HAP-1 (cell line): ENCODE data around the gene ITIH4.
"Not testable (repeated sequence)": the region's sequence is repeated elsewhere in the genome, so short reads cannot be mapped to it uniquely, and the experiment has no call there.

ENCODE experiments used
- DNase-seq, 2 experiments: peaks; one replicate each; pipeline ENCODE4 v3.0.0-alpha.2; 2016 to 2020; ENCODE audit warnings: low spot score in 2 of 2
- H3K27me3 ChIP-seq: fragments of 250-450 bp; sonication (Bioruptor Pico); 2 replicates; pipeline ENCODE4 v1.5.1; 2020; ENCODE audit warnings: low read depth, mild to moderate bottlenecking, moderate library complexity
- H3K36me3 ChIP-seq: fragments of 250-450 bp; sonication (Bioruptor Pico); replicated peaks from 2 replicates; pipeline ENCODE4 v1.5.1; 2020; ENCODE audit warnings: mild to moderate bottlenecking
- H3K4me1 ChIP-seq: fragments of 250-450 bp; sonication (Bioruptor Pico); 2 replicates; pipeline ENCODE4 v1.5.1; 2020; ENCODE audit warnings: mild to moderate bottlenecking
- H3K4me3 ChIP-seq: fragments of 250-450 bp; sonication (Bioruptor Pico); 2 replicates; pipeline ENCODE4 v1.5.1; 2020; ENCODE audit warnings: mild to moderate bottlenecking, moderate library complexity
- H3K9me3 ChIP-seq: fragments of 250-450 bp; sonication (Bioruptor Pico); 2 replicates; pipeline ENCODE4 v1.5.1; 2020; ENCODE audit warnings: mild to moderate bottlenecking, moderate library complexity
- in situ Hi-C: fragments of 300-500 bp; cut with MboI; formaldehyde crosslinking; loops from 3 replicates; pipeline ENCODE4 v1.14.3; 2020; ENCODE audit warnings: low sequenced_read_pairs, inconsistent platforms, mixed read lengths

ITIH4 gene

DNA sequence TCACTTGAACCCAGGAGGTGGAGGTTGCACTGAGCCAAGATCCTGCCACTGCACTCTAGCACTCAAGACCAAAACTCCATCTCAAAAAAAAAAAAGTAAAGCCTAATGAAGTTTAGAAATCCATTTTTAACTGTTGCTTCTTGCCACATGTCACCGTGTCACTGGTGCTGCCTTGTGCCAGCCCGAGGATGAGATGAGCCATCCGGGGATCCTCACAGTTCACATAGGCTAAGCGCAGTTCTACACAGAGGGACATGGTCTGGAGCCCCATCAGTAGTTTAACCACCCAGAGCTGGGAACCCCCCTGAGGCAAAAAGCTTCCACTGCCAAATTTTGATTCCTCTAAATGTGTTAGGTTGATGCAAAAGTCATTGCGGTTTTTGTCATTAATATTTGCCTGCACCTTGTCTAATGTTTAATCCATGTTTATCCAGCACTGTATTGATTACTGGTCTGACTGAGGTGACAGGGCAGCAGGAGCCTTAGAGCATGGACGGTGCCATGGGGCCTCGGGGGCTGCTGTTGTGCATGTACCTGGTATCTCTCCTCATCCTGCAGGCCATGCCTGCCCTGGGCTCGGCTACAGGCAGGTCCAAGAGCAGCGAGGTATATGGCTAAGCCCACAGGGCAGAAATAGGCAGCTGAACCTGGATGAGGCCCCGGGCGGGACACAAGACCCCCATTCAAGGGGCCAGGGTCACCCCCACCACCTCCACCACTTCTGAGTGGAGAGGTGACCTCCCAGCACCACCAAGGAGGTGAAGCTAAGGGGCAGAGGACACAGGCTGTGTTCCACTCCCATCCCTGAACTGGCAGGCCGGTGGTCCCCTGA lies 53.1 kb downstream of the ITIH4 start, which contains the start of gene ITIH1:
Gene ITIH1 (plus strand): TSS at position 473 of the 832 bp plus-strand sequence. CDS start 17 bp downstream, at position 490.
- Histone ChIP-seq H3K36me3 (no peaks in the 10 kb centered on the region), H3K4me1 (no peaks in the 10 kb centered on the region), H3K9me3 (no peaks in the 10 kb centered on the region), H3K4me3 (no peak within 1 kb of the TSS), H3K27me3 (peaks cover 6% of the 10 kb centered on the region; the same call in 1 of the 2 replicates)
- DNase-seq: no peak
- in situ Hi-C loops: no loop called here

DNA sequence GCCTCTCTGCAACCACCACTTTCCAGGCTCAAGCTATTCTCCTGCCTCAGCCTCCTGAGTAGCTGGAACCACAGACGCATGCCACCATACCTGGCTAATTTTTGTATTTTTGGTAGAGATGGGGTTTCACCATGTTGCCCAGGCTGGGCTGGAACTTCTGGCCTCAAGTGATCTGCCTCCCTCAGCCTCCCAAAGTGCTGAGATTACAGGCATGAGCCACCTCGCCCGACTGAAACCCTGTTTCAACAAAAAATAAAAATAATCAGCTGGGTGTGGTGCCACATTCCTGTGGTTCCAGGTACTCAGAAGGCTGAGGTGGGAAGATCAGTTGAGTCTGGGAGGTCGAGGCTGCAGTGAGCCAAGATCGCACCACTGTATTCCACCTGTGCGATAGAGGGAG lies 54.0 kb downstream of the ITIH4 start:
- DNase-seq, H3K4me1 ChIP-seq, H3K27me3 ChIP-seq, in situ Hi-C loops, H3K36me3 ChIP-seq, H3K9me3 ChIP-seq, H3K4me3 ChIP-seq: not testable (repeated sequence)

DNA sequence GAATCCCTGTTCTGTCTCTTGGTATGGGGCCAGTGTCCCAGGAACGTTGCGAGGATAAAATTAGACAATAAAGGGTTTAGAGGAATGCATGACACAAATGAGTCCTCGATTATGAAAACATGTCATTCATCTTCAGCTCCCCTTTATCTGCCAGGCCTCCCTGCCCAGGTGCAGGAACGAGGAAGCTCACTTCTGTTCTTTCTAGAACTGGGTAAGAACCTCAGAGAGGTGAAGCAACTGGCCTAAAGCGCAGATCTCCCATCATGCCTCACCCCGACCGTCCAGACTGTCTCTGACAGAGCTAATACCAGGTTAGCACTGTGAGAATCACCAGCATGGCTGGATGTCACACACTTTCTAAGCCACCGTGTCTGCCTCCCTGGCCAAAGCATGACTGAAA lies 54.6 kb downstream of the ITIH4 start:
- H3K9me3 ChIP-seq: no peaks in the 10 kb centered on the region
- peaks cover 3% of the 10 kb centered on the region for H3K4me1 ChIP-seq
- H3K4me3 ChIP-seq: no peak overlapping the region
- H3K36me3 ChIP-seq: no peaks in the 10 kb centered on the region
- in situ Hi-C loops: no loop called here
- no peaks in the 10 kb centered on the region for H3K27me3 ChIP-seq
- no peak for DNase-seq

DNA sequence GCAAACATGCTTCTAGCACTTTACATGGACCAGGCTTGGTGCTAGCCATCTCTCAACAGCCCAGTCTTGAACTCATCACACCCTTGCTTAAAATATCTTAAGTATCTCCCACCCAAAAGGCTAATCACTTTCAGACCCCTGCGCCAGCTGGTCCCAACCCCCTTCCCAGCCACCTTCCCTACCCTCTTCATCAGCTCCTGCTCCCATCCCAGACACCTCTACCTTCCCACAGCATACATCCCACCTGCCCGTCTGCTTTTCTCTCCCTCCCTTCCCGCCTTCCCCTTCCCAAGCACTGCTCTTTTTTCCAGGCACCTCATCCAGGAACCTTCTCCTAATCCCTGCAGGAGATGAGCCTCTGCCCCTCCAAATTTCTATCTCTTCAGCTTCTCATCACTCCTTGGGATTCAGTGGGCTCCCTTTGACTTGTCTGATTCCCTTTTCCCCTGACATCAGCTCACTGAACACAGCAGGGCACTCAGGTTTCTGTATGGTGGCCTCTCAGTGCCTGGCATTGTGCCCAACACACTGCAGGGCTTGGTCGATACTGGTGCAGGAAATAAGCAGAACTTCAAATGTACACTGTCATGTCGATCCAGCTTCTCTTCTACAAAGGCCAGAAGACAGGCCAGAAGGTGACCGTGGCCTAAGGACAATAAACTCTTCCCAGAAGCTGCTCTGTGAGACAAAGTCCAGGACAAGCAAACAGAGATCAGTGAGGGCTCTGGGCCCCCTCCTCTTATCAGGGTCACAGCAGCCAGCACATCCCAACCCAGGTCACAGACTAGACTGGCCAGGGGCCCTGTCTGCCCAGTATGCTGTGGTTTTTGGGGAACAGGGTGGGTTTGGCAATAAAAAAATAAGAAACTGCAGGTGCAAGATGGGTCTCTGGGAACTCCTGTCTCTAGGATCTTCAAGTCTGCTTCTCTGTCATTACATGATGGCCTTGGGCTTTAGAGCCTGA lies 55.3 kb downstream of the ITIH4 start:
- Histone ChIP-seq H3K9me3 (no peaks in the 10 kb centered on the region), H3K4me3 (no peak overlapping the region), H3K4me1 (peaks cover 3% of the 10 kb centered on the region), H3K27me3 (no peaks in the 10 kb centered on the region), H3K36me3 (no peaks in the 10 kb centered on the region)
- no peak for DNase-seq
- in situ Hi-C loops: no loop called here

DNA sequence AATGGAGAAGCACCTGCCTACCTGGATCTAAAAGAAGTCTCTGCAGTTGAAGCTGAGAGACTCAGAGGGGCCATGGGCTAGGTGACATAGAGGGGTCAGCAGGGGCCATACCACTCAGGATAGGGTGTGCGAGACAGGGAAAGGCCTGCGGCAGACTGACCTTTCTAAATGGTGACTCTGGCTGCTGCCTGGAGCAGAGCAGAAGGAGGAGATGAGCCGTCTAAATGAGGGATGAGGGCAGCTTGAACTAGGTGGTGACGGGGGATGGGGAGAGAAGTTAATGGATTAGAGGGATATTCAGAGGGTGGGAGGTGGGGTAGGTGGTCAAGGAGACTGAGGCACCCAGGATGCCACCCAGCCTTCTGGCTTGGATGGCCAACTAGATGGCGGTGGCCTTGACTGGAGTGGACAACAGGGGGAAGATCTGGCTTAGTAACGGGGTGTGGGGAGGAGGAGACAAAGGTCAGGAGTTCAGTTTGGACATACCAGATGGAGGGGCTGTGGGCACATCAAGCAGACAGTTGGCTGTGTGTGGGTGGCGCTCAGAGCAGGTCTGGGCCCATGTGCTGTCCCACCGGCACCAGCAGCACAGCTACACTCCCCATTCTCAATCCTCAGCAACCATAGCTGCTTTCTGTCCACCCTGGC lies 56.3 kb downstream of the ITIH4 start:
- H3K27me3 ChIP-seq: no peaks in the 10 kb centered on the region
- no peak overlapping the region for H3K4me3 ChIP-seq
- DNase-seq: no peak
- H3K36me3 ChIP-seq: no peaks in the 10 kb centered on the region
- in situ Hi-C loops: no loop called here
- peaks cover 10% of the 10 kb centered on the region for H3K4me1 ChIP-seq
- H3K9me3 ChIP-seq: no peaks in the 10 kb centered on the region

DNA sequence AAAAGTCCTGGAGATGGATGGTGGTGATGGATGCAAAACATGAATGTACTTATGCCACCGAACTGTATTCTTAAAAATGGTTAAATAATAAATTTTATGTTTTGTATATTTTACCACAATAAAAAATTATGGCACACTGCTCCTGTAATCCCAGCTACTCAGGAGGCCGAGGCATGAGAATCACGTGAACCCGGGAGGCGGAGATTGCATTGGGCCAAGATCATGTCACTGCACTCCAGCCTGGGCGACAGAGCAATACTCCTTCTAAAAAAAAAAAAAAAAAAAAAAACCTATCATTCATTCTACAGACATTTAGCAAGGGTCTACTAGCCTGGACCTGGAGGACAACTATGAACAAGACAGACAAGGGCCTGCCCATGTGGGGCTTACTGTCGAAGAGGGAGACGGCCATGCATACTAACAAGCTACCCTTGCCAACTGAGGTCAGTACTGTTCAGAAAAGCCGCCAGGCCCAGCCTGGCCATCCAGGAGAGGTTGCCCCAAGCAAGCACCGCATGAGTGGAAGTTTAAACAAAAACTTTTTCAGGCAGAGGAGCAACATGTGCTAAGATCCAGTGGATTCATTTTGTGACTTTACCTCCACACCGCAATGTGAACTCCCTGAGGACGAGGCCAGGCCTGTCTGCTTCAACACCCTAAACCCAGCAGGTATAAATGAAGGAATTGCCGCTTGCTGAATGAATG lies 57.0 kb downstream of the ITIH4 start:
- Histone ChIP-seq H3K4me3 (no peak overlapping the region), H3K9me3 (no peaks in the 10 kb centered on the region), H3K27me3 (no peaks in the 10 kb centered on the region), H3K36me3 (no peaks in the 10 kb centered on the region), H3K4me1 (peaks cover 10% of the 10 kb centered on the region)
- in situ Hi-C loops: no loop called here
- DNase-seq: no peak

DNA sequence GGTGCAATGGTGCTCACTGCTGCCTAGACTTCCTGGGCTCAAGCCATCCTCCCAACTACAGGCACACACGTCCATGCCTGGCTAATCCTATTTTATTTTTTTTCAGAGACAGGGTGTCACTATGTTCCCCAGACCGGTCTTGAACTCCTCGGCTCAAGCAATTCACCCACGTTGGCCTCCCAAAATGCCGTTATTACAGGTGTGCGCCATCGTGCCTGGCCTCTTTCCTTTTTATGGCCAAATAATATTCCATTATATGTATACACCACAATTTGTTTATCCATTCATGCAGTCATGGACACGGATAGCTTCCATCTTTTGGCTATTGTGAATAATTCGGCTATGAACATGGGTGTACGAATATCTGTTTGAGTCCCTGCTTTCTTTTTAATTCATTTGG lies 58.8 kb downstream of the ITIH4 start:
- Histone ChIP-seq H3K4me3 (no peak overlapping the region), H3K9me3 (no peaks in the 10 kb centered on the region), H3K27me3 (no peaks in the 10 kb centered on the region), H3K36me3 (no peaks in the 10 kb centered on the region; the same call in 1 of the 2 replicates), H3K4me1 (peaks cover 10% of the 10 kb centered on the region)
- DNase-seq: no peak
- in situ Hi-C loops: no loop called here

DNA sequence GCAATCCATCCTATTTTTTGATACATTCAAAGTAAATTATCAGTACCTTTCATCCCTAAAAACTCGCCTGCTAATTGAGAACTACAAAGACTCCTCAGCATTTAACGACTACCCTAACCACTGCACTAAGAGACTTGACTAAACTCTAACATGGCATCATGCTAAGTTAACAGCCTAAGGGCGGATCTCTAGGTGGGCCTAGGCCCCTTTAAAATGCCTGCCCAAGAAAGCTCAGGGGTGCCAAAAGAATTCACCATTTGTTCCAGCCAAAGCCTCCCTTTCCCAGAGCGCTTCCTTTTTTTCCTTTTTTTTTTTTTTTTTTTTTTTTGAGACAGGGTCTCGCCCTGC lies 59.2 kb downstream of the ITIH4 start:
- DNase-seq: no peak
- Histone ChIP-seq H3K4me3 (peak overlapping the region; percentile 91), H3K27me3 (no peaks in the 10 kb centered on the region), H3K4me1 (peaks cover 10% of the 10 kb centered on the region), H3K9me3 (no peaks in the 10 kb centered on the region), H3K36me3 (peaks cover 2% of the 10 kb centered on the region)
- in situ Hi-C loops: no loop called here

DNA sequence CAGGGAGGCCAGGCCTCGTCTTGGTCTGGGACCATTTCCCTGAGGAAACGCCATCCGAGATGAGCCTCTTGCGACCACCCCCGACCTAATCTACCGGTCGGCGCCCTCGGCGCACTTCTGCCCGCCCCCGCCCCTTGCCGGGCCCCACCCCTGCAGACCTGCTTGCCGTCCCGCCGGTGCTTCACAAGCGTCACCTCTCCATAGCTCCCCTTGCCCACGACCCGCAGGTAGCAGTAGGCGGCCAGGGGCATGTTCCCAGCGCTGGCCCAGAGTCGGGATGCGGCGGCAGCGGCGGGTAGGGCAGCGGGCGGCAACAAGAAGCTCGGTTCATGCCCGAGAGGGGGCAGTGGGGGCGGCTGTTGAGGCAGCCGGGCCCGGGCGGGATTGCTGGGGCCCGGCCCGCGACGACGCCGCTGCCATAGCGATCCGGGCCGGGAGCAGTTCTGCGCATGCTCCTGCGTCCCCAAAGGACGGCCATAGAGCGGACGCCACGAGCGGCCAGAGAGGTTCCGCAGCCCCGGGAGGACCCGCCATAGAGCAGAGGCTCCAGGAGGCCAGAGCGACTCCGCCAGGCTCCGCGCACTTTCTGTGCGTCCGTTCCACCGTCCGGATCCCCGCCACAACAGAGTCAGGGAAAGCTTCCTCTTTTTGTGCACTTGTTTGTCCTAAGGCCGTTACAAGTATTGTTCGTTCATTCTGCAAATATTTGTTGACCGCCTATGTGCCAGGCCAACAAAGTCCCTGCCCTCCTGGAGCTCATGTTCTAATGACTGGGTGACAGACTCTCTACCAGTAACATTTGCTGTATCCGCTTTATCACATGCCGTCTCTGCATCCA lies 59.8 kb downstream of the ITIH4 start, which contains the start of gene NEK4:
Gene NEK4 (minus strand): TSS at position 445 of the 838 bp plus-strand sequence. CDS start 194 bp downstream, at position 251.
- in situ Hi-C loops: no loop called here
- H3K27me3 ChIP-seq: no peaks in the 10 kb centered on the region
- H3K36me3 ChIP-seq: peaks cover 8% of the 10 kb centered on the region
- H3K9me3 ChIP-seq: no peaks in the 10 kb centered on the region
- H3K4me1 ChIP-seq: peaks cover 10% of the 10 kb centered on the region
- DNase-seq: peak; percentile 90 to 95
- peak within 1 kb of the TSS; percentile 91 for H3K4me3 ChIP-seq

DNA sequence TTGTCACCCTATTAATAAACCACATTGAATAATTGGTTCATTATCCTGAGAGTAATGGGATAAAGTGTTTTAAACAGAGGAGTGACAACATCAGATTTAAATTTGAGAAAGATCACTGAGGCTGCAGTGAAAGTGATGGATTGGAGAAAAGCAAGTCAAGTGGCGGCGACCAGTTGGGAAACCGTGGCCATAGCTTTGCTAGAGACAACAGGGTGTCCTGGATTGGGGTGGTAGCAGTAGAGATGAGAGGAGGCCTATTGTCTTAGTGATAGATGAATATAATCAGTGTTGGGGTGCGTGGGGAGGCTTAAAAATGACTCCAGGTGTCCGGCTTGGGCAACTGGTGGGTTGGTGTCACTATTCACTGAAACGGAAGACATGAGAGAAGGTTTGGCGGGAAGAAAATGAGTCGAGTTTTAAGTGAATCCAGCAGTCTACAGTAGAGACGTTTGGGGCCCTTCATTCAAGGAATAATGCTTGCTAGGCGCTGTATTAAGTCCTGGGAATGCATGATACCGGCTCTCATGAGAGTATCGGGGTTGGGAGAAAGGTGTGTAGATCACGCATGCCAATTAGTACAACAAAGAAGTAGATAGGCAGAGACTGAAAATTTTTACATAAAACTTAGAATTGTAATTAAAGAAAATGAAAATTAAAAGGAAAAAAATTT lies 60.6 kb downstream of the ITIH4 start:
- Histone ChIP-seq H3K9me3 (no peaks in the 10 kb centered on the region), H3K4me3 (peak overlapping the region; percentile 91), H3K36me3 (peaks cover 12% of the 10 kb centered on the region), H3K4me1 (peaks cover 10% of the 10 kb centered on the region), H3K27me3 (no peaks in the 10 kb centered on the region)
- DNase-seq: peak in 1 of 2 experiments; percentile 3
- in situ Hi-C loops: no loop called here

DNA sequence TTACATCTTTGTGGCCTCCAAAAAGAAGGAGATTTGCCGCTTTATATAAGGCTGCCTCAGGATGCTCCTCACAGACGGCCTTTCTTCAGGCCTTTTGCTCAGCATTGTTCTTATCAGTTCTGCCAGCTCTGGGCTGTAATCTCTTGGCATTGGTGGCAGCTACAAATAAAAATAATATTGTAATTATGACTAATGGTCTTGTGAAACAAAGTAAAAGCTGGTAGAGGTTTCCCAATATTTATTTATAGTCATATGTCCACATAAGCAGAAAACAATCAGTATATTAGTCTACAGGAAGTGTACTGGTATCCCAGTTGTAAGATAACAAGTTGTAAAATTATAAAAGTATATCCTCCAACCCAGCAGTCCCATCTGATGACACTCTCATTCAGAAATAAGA lies 67.0 kb downstream of the ITIH4 start:
- peaks cover 47% of the 10 kb centered on the region for H3K36me3 ChIP-seq
- H3K4me1 ChIP-seq: no peaks in the 10 kb centered on the region
- in situ Hi-C loops: no loop called here

More for the DNA sequence above, 67.0 kb downstream of the ITIH4 start:
- no peaks in the 10 kb centered on the region for H3K27me3 ChIP-seq
- H3K9me3 ChIP-seq: no peaks in the 10 kb centered on the region
- no peak overlapping the region for H3K4me3 ChIP-seq
- DNase-seq: no peak
